Nephron (organoid): ENCODE results near the gene KLHL2.
"Not testable (repeated sequence)": the region's sequence is repeated elsewhere in the genome, so short reads cannot be mapped to it uniquely, and the experiment has no call there.

Experiments used
- H3K27ac Mint-ChIP-seq, 3 experiments: 2 replicates each; pipeline ENCODE4 v1.8.0; 2020; ENCODE audit warnings: mixed read lengths in 3 of 3, mild to moderate bottlenecking in 2 of 3, moderate library complexity in 1 of 3
- H3K27me3 Mint-ChIP-seq: 2 replicates; pipeline ENCODE4 v1.8.0; 2021; ENCODE audit warnings: low read depth, mild to moderate bottlenecking, moderate library complexity, mixed read lengths
- H3K36me3 Mint-ChIP-seq: 2 replicates; pipeline ENCODE4 v1.8.0; 2020; ENCODE audit warnings: low read depth, mixed read lengths
- H3K4me1 Mint-ChIP-seq: 2 replicates; pipeline ENCODE4 v1.8.0; 2020; ENCODE audit warnings: mixed read lengths
- H3K4me3 Mint-ChIP-seq, 3 experiments: 2 replicates each; pipeline ENCODE4 v1.8.0; 2020; ENCODE audit warnings: mild to moderate bottlenecking in 3 of 3, mixed read lengths in 3 of 3, moderate library complexity in 2 of 3
- H3K9me3 Mint-ChIP-seq: 2 replicates; pipeline ENCODE4 v1.8.0; 2020; ENCODE audit warnings: mixed read lengths
- CTCF ChIP-seq, 3 experiments: fragments of 200-600 bp; sonication (generic); IDR thresholded peaks; one replicate each; pipeline ENCODE4 v1.5.0; 2021; ENCODE audit warnings: antibody characterized with exemption in 3 of 3; ENCODE audit not compliant: unreplicated experiment in 3 of 3

The KLHL2 gene

GRCh38 chr4:165207431-165208220 is at the start of gene KLHL2:
Gene KLHL2, plus strand, starts transcription at chr4:165207561. Its CDS starts 316 bp downstream, at chr4:165207877.
- H3K4me3 Mint-ChIP-seq, result peak within 1 kb of the TSS; percentile 85 to 91 (median 91)
- peaks cover 32% of the 10 kb centered on the region for H3K27me3 Mint-ChIP-seq
- H3K9me3 Mint-ChIP-seq, result no peaks in the 10 kb centered on the region
- H3K4me1 Mint-ChIP-seq, result peaks cover 9% of the 10 kb centered on the region
- no peaks in the 10 kb centered on the region for H3K36me3 Mint-ChIP-seq
- TF ChIP-seq CTCF (IDR thresholded peaks at IDR 0.05; ENCODE audit: unreplicated experiment in 3 of 3), result no peak
- peak within 1 kb of the TSS; percentile 20 to 57 (median 26) for H3K27ac Mint-ChIP-seq

GRCh38 chr4:165158762-165159161 is 48.6 kb upstream of the KLHL2 start:
- no peak overlapping the region for H3K27ac Mint-ChIP-seq
- no peak for TF ChIP-seq CTCF (IDR thresholded peaks at IDR 0.05; ENCODE audit: unreplicated experiment in 3 of 3)
- H3K4me3 Mint-ChIP-seq, result no peak overlapping the region
- H3K4me1 Mint-ChIP-seq, result no peaks in the 10 kb centered on the region
- no peaks in the 10 kb centered on the region for H3K27me3 Mint-ChIP-seq
- peaks cover 12% of the 10 kb centered on the region for H3K9me3 Mint-ChIP-seq
- no peaks in the 10 kb centered on the region for H3K36me3 Mint-ChIP-seq

- Mint-ChIP-seq H3K9me3 (peaks cover 9% of the 10 kb centered on the region), H3K4me1 (no peaks in the 10 kb centered on the region), H3K36me3 (no peaks in the 10 kb centered on the region), H3K4me3 (no peak overlapping the region), H3K27me3 (no peaks in the 10 kb centered on the region), H3K27ac (no peak overlapping the region)
- TF ChIP-seq CTCF (IDR thresholded peaks at IDR 0.05; ENCODE audit: unreplicated experiment in 3 of 3), result no peak
These were observed 43.1 kb upstream of the KLHL2 start for GRCh38 chr4:165164257-165164656.

- H3K4me3 Mint-ChIP-seq, H3K9me3 Mint-ChIP-seq, H3K27ac Mint-ChIP-seq, H3K27me3 Mint-ChIP-seq, H3K4me1 Mint-ChIP-seq, H3K36me3 Mint-ChIP-seq: not testable (repeated sequence)
These were observed 40.5 kb upstream of the KLHL2 start for GRCh38 chr4:165166872-165167271.

GRCh38 chr4:165167650-165168049 is 39.7 kb upstream of the KLHL2 start:
- Mint-ChIP-seq H3K27ac (no peak overlapping the region), H3K27me3 (no peaks in the 10 kb centered on the region), H3K4me1 (no peaks in the 10 kb centered on the region), H3K36me3 (no peaks in the 10 kb centered on the region), H3K9me3 (peaks cover 9% of the 10 kb centered on the region), H3K4me3 (no peak overlapping the region)
- no peak for TF ChIP-seq CTCF (IDR thresholded peaks at IDR 0.05; ENCODE audit: unreplicated experiment in 3 of 3)

- no peaks in the 10 kb centered on the region for H3K36me3 Mint-ChIP-seq
- no peaks in the 10 kb centered on the region for H3K27me3 Mint-ChIP-seq
- no peak for TF ChIP-seq CTCF (IDR thresholded peaks at IDR 0.05; ENCODE audit: unreplicated experiment in 3 of 3)
- H3K9me3 Mint-ChIP-seq, result peaks cover 8% of the 10 kb centered on the region
- no peak overlapping the region for H3K27ac Mint-ChIP-seq
- H3K4me1 Mint-ChIP-seq, result no peaks in the 10 kb centered on the region
- no peak overlapping the region for H3K4me3 Mint-ChIP-seq
These were observed 36.5 kb upstream of the KLHL2 start for GRCh38 chr4:165170819-165171218.

GRCh38 chr4:165175470-165175869 is 31.9 kb upstream of the KLHL2 start:
- peaks cover 10% of the 10 kb centered on the region for H3K9me3 Mint-ChIP-seq
- H3K27ac Mint-ChIP-seq, H3K4me3 Mint-ChIP-seq, H3K27me3 Mint-ChIP-seq, H3K36me3 Mint-ChIP-seq, H3K4me1 Mint-ChIP-seq: not testable (repeated sequence)
